Stimulated activated naive B cell treated with anti-CD40 and anti-IgM and Interleukin-4, amounts not matched to agents 10 μg/mL and 1 μg/mL and 100 μg/mL, for 72 hours (primary cell): ENCODE results near the gene LONRF3.
A peak's percentile ranks its signal among the peaks of the same experiment; 100 is the strongest.

ENCODE experiments used
- ATAC-seq, 2 donors: fragments of 150-1000 bp; cut with Tn5 transposase; replicated peaks; 2 replicates each; pipeline ENCODE4 v1.10.0; 2021; ENCODE audit warnings: moderate library complexity in 1 of 2
- DNase-seq: peaks from one replicate; pipeline ENCODE4 v3.0.0; 2021
- H3K27ac Mint-ChIP-seq: one replicate; pipeline ENCODE4 v1.8.0; 2022; ENCODE audit warnings: mild to moderate bottlenecking, mixed read lengths
- H3K27me3 Mint-ChIP-seq, 2 donors: one replicate each; pipeline ENCODE4 v1.8.0; 2022; ENCODE audit warnings: mixed read lengths in 2 of 2
- H3K36me3 Mint-ChIP-seq, 2 donors: one replicate each; pipeline ENCODE4 v1.8.0; 2022; ENCODE audit warnings: mixed read lengths in 2 of 2, mild to moderate bottlenecking in 1 of 2
- H3K4me1 Mint-ChIP-seq, 2 donors: one replicate each; pipeline ENCODE4 v1.8.0; 2022; ENCODE audit warnings: mixed read lengths in 2 of 2, mild to moderate bottlenecking in 1 of 2
- H3K4me3 Mint-ChIP-seq, 2 donors: one replicate each; pipeline ENCODE4 v1.8.0; 2022; ENCODE audit warnings: mild to moderate bottlenecking in 2 of 2, mixed read lengths in 2 of 2, moderate library complexity in 1 of 2
- H3K9me3 Mint-ChIP-seq, 2 donors: one replicate each; pipeline ENCODE4 v1.8.0; 2022; ENCODE audit warnings: mixed read lengths in 2 of 2, mild to moderate bottlenecking in 1 of 2

The LONRF3 gene

GRCh38 chrX:118974088-118974907, at the start of gene LONRF3:
LONRF3 (plus strand) TSS chrX:118974618; CDS start chrX:118974781, 163 bp downstream.
- DNase-seq (peak; percentile 19), ATAC-seq (peak; percentile 43 to 55)
- H3K4me3 Mint-ChIP-seq = peak within 1 kb of the TSS; percentile 80 to 85
- H3K36me3 Mint-ChIP-seq = peaks cover 0 to 4% of the 10 kb centered on the region in 2 donors
- peaks cover 10 to 29% of the 10 kb centered on the region in 2 donors for H3K4me1 Mint-ChIP-seq
- no peaks in the 10 kb centered on the region for H3K9me3 Mint-ChIP-seq
- peaks cover 30 to 31% of the 10 kb centered on the region in 2 donors for H3K27me3 Mint-ChIP-seq
- H3K27ac Mint-ChIP-seq = peak within 1 kb of the TSS; percentile 80

GRCh38 chrX:118928151-118928550, 46.3 kb upstream of the LONRF3 start:
- ATAC-seq = no peak
- Mint-ChIP-seq H3K36me3 (no peaks in the 10 kb centered on the region), H3K27me3 (no peaks in the 10 kb centered on the region), H3K4me1 (no peaks in the 10 kb centered on the region), H3K27ac (no peak overlapping the region), H3K9me3 (no peaks in the 10 kb centered on the region), H3K4me3 (no peak overlapping the region)
- DNase-seq = no peak

- ATAC-seq = no peak
- Mint-ChIP-seq H3K4me3 (no peak overlapping the region), H3K36me3 (peaks cover 3 to 4% of the 10 kb centered on the region in 2 donors), H3K27me3 (peaks cover 10 to 11% of the 10 kb centered on the region in 2 donors), H3K9me3 (peaks cover 2 to 5% of the 10 kb centered on the region in 2 donors), H3K27ac (no peak overlapping the region), H3K4me1 (no peaks in the 10 kb centered on the region)
- no peak for DNase-seq
Observed at GRCh38 chrX:118935352-118935751, 39.1 kb upstream of the LONRF3 start.

GRCh38 chrX:118941147-118941546, 33.3 kb upstream of the LONRF3 start:
- no peak overlapping the region for H3K27ac Mint-ChIP-seq
- no peaks in the 10 kb centered on the region for H3K36me3 Mint-ChIP-seq
- ATAC-seq (no peak), DNase-seq (no peak)
- H3K4me3 Mint-ChIP-seq = no peak overlapping the region
- H3K4me1 Mint-ChIP-seq = no peaks in the 10 kb centered on the region
- H3K27me3 Mint-ChIP-seq = peaks cover 6 to 13% of the 10 kb centered on the region in 2 donors
- peaks cover 0 to 2% of the 10 kb centered on the region in 2 donors for H3K9me3 Mint-ChIP-seq

GRCh38 chrX:118943102-118943501, 31.3 kb upstream of the LONRF3 start:
- Mint-ChIP-seq H3K36me3 (no peaks in the 10 kb centered on the region), H3K9me3 (no peaks in the 10 kb centered on the region), H3K27ac (no peak overlapping the region), H3K4me1 (no peaks in the 10 kb centered on the region), H3K4me3 (no peak overlapping the region), H3K27me3 (peaks cover 4 to 8% of the 10 kb centered on the region in 2 donors)
- ATAC-seq (no peak), DNase-seq (no peak)

GRCh38 chrX:118945921-118946320, 28.5 kb upstream of the LONRF3 start:
- no peak overlapping the region for H3K4me3 Mint-ChIP-seq
- no peak overlapping the region for H3K27ac Mint-ChIP-seq
- no peak for DNase-seq
- no peak for ATAC-seq
- no peaks in the 10 kb centered on the region for H3K36me3 Mint-ChIP-seq
- peaks cover 4 to 5% of the 10 kb centered on the region in 2 donors for H3K27me3 Mint-ChIP-seq
- H3K9me3 Mint-ChIP-seq = no peaks in the 10 kb centered on the region
- no peaks in the 10 kb centered on the region for H3K4me1 Mint-ChIP-seq

- ATAC-seq (no peak), DNase-seq (no peak)
- Mint-ChIP-seq H3K36me3 (no peaks in the 10 kb centered on the region), H3K27me3 (peaks cover 0 to 4% of the 10 kb centered on the region in 2 donors), H3K4me1 (no peaks in the 10 kb centered on the region), H3K4me3 (no peak overlapping the region), H3K27ac (no peak overlapping the region), H3K9me3 (no peaks in the 10 kb centered on the region)
Observed at GRCh38 chrX:118948270-118948669, 26.1 kb upstream of the LONRF3 start.

- Mint-ChIP-seq H3K4me3 (no peak overlapping the region), H3K27ac (no peak overlapping the region), H3K9me3 (no peaks in the 10 kb centered on the region), H3K36me3 (no peaks in the 10 kb centered on the region), H3K4me1 (peaks cover 2 to 5% of the 10 kb centered on the region in 2 donors), H3K27me3 (peaks cover 5 to 7% of the 10 kb centered on the region in 2 donors)
- ATAC-seq (peak; percentile 57 to 63), DNase-seq (no peak)
Observed at GRCh38 chrX:118961866-118962560, 12.4 kb upstream of the LONRF3 start.

- peaks cover 8 to 18% of the 10 kb centered on the region in 2 donors for H3K27me3 Mint-ChIP-seq
- ATAC-seq = peak in 1 of 2 donors; percentile 76
Observed at GRCh38 chrX:118963159-118963558, 11.3 kb upstream of the LONRF3 start.

GRCh38 chrX:118964252-118964651, 10.2 kb upstream of the LONRF3 start:
- Mint-ChIP-seq H3K27me3 (peaks cover 12 to 25% of the 10 kb centered on the region in 2 donors), H3K9me3 (no peaks in the 10 kb centered on the region), H3K27ac (no peak overlapping the region), H3K4me1 (peaks cover 2 to 5% of the 10 kb centered on the region in 2 donors), H3K4me3 (no peak overlapping the region), H3K36me3 (no peaks in the 10 kb centered on the region)
- ATAC-seq (no peak), DNase-seq (no peak)

More at GRCh38 chrX:118963159-118963558, 11.3 kb upstream of the LONRF3 start:
- Mint-ChIP-seq H3K9me3 (no peaks in the 10 kb centered on the region), H3K4me1 (peaks cover 2 to 5% of the 10 kb centered on the region in 2 donors), H3K27ac (no peak overlapping the region), H3K4me3 (no peak overlapping the region), H3K36me3 (no peaks in the 10 kb centered on the region)
- no peak for DNase-seq

GRCh38 chrX:118965395-118965794, 9.0 kb upstream of the LONRF3 start:
- DNase-seq = no peak
- H3K36me3 Mint-ChIP-seq = no peaks in the 10 kb centered on the region
- ATAC-seq = no peak
- no peak overlapping the region for H3K27ac Mint-ChIP-seq
- H3K9me3 Mint-ChIP-seq = no peaks in the 10 kb centered on the region
- H3K4me1 Mint-ChIP-seq = peaks cover 2 to 5% of the 10 kb centered on the region in 2 donors
- H3K4me3 Mint-ChIP-seq = no peak overlapping the region
- H3K27me3 Mint-ChIP-seq = peaks cover 17 to 28% of the 10 kb centered on the region in 2 donors

GRCh38 chrX:118968031-118968430, 6.4 kb upstream of the LONRF3 start:
- H3K9me3 Mint-ChIP-seq = no peaks in the 10 kb centered on the region
- no peaks in the 10 kb centered on the region for H3K36me3 Mint-ChIP-seq
- peaks cover under 1 to 2% of the 10 kb centered on the region in 2 donors for H3K4me1 Mint-ChIP-seq
- H3K27me3 Mint-ChIP-seq = peaks cover 31 to 35% of the 10 kb centered on the region in 2 donors
- DNase-seq (no peak), ATAC-seq (no peak)
- no peak overlapping the region for H3K27ac Mint-ChIP-seq
- H3K4me3 Mint-ChIP-seq = no peak overlapping the region

GRCh38 chrX:118971552-118971951, 2.9 kb upstream of the LONRF3 start:
- Mint-ChIP-seq H3K4me3 (no peak overlapping the region), H3K27me3 (peaks cover 37 to 49% of the 10 kb centered on the region in 2 donors), H3K9me3 (no peaks in the 10 kb centered on the region), H3K27ac (no peak overlapping the region), H3K4me1 (peaks cover 10 to 29% of the 10 kb centered on the region in 2 donors), H3K36me3 (peaks cover 0 to 4% of the 10 kb centered on the region in 2 donors)
- no peak for ATAC-seq
- no peak for DNase-seq

GRCh38 chrX:118973389-118974087, 880 bp upstream of the LONRF3 start:
- no peak for ATAC-seq
- H3K36me3 Mint-ChIP-seq = peaks cover 0 to 4% of the 10 kb centered on the region in 2 donors
- H3K4me1 Mint-ChIP-seq = peaks cover 10 to 29% of the 10 kb centered on the region in 2 donors
- peaks cover 30 to 36% of the 10 kb centered on the region in 2 donors for H3K27me3 Mint-ChIP-seq
- H3K9me3 Mint-ChIP-seq = no peaks in the 10 kb centered on the region
- no peak for DNase-seq
- peak overlapping the region; percentile 80 to 85 for H3K4me3 Mint-ChIP-seq
- H3K27ac Mint-ChIP-seq = no peak overlapping the region
